CD1c-positive myeloid dendritic cell (primary cell): Measurements from ENCODE around the gene SYNE1.
"Not testable (repeated sequence)": the region's sequence is repeated elsewhere in the genome, so short reads cannot be mapped to it uniquely, and the experiment has no call there.

Experiments
- DNase-seq: peaks from one replicate; pipeline ENCODE4 v3.0.0-alpha.2; 2016; ENCODE audit errors: extremely low spot score

The SYNE1 gene

DNA sequence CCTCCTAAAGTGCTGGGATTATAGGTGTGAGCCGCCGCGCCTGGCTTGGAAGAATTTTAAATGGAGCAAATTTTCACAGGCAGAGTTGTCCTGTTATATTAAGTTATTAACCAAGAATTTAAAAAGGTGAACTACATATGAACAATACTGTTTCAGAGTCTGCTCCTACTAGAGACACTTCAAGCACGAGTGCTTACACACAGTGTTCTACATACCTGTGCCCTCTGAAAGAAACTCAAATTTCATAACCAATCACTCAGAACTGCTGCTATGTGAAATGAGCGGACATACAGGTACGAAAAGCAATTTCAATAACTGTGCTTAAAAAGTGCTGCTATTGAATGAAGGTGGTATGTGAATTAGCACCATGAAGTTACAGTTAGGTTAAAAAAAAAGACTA is 262.0 kb downstream of the SYNE1 start:
- no peak for DNase-seq

DNA sequence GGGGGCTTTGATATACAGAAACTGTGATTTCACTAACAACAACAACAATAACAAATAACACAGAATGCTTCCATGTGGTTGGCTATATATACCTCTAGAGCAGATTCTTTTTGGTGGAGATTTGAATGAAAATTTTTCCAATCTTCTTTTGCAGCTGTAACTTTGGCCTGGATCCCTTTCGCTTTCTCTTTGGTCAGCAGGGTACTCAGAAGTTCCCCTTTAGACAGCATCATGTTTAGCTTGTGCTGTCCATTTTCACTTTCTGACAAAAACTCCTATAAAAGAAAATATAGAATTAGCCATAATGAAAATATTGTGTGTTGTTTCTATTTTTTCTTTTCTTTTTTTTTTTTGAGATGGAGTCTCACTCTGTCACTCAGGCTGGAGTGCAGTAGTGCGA is 264.2 kb downstream of the SYNE1 start:
- no peak for DNase-seq

- no peak for DNase-seq
Observed at GRCh38 chr6:152371775-152372174, 265.4 kb downstream of the SYNE1 start.

- DNase-seq, result no peak
Observed at GRCh38 chr6:152368751-152369624, 268.2 kb downstream of the SYNE1 start.

GRCh38 chr6:152364866-152365265 is 272.3 kb downstream of the SYNE1 start:
- no peak for DNase-seq

DNA sequence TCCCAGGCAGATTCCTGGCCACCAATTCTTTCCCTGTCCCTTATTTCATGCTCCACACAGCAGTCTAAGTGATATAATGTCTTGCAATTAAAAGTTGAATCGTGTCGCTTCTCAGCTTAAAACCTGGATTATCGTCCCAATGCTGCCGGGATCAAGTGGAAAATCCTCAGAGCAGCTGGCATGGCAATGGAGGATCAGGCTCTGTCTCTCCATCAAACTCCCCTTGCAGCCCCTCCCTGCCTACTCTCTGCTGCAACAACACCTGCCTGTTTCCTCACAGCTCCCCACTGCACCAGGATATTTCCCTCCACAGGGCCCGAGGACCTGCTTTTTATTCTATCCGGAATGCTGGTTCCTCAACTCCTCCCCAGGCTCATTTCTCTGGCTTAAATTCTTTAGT is 277.1 kb downstream of the SYNE1 start:
- no peak for DNase-seq

GRCh38 chr6:152356662-152357061 is 280.5 kb downstream of the SYNE1 start:
- peak; percentile 13 for DNase-seq

DNA sequence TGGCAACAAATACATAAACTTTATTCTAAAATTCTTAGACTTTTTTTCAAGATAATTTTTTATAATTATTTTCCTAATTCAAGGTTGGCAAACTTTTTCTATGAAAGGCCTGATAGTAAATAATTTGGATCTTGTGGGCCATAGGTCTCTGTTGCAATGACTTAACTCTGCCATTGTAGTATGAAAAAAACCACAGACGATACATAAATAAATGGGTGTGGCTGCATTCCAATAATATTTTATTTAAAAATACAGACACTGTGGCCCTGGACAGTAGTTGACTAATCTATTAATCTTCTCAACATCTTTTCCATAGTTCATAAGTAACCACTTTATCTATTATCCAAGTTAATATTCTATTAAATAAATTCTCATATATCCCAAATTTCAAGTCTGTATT is 281.1 kb downstream of the SYNE1 start:
- DNase-seq, result no peak

DNA sequence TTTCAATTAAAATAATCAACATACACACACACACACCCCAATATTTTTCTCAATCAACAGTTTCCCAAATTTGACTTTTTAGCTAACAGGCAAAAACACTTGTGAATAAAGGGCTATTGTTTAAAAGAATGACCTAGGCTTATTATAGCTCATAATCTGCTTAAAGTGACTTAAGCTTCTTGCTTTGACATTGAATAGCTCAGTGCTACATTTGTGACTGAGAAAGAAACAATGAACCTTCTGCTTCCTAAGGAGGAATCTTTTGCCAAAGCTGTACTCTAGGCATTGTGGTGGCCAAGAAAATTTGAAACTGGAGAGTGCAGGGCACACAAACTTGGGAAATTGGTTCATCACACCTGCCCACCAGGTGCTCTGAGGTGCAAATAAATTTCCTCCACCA is 282.0 kb downstream of the SYNE1 start:
- DNase-seq, result no peak

DNA sequence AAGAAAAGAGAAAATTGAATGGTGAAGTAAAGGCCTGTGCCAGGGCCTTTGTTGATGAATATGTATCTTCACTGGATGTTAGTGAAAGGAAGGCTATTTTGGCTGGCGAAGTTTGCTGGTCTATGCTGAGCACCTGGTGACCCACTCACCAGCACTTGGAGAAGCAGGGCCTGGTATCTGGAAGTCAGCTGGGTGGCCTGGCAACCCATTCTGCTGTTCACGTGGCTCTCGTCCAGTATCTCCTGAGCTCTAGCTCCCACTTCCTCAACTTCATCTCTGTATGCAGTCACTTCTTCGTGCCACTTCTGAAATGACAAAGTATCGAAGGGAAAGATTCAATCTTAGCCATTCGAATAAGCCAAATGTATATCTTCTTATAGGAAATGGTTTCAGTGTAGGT is 283.7 kb downstream of the SYNE1 start:
- no peak for DNase-seq

DNA sequence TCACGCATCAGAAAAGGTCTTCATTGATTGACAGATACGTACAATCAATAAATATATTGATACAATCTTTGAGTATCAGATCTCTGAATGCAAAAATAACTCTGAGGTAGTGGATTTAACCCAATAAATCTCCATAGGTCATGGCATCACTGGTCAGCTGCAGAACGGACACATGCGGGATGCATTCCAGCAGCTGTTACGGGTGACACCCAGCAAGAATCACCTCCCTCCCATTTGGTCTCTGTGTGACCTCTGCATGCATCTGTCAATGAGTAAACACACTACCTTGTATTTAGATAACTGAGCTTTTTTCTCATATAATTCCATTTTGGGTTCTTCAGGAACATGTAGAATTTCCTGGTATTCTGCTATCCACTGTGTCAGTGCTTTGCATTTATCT is 285.4 kb downstream of the SYNE1 start:
- DNase-seq, result no peak

DNA sequence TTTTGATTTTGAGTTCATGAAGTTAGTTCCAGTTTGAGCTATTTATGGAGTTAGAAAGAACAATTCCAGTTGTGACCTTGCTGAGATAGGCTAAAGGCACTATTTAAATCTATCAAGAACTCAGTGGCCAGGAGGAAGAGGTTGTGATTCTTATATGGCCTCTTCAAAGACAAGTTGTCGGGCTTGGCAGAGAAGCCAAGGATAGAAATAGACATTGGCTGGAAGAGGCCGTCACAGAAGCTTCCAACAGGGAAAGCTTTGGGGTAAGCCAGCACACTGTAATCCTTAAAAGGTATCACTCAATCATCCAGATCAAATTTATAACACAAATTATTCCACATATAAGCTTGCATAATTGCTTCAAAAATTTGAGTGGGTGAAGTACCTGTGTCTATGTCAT is 286.1 kb downstream of the SYNE1 start:
- no peak for DNase-seq

- no peak for DNase-seq
Observed at GRCh38 chr6:152348116-152348515, 289.0 kb downstream of the SYNE1 start.

GRCh38 chr6:152343735-152344360 is 293.3 kb downstream of the SYNE1 start:
- DNase-seq, result no peak

GRCh38 chr6:152341596-152341995 is 295.6 kb downstream of the SYNE1 start:
- DNase-seq, result no peak

DNA sequence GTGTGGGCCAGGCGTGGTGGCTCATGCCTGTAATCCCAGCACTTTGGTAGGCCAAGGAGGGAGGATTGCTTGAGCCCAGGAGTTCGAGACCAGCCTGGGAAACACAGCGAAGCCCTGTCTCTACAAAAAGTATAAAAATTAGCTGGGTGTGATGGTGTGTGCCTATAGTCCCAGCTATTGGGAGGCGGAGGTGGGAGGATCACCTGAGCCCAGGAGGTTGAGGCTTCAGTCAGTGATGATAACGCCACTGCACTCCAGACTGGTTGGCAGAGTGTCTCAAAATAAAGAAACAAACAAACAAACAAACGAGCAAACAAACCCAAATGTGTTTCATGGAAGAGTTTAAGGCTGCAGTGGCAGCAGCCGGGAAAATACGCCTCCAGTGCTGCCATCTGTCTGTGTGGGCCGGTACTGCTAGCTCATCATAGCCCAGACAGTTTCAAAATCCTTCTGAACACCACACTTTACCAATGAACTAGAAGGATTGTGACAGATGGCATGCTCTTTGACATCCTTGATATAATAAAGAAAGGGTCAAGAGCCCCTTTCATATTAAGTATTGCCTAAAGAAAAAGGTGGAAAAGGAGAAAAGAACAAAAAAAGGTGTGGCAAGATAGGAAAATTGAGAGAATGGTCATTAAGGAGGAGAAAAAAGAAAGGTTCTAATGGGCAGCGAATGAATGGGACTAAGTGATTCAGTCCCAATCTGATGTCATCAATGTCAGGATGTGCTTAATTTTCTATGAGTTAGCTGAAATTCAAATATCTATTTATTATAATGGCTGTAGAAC is 298.6 kb downstream of the SYNE1 start:
- peak; percentile 60 for DNase-seq

DNA sequence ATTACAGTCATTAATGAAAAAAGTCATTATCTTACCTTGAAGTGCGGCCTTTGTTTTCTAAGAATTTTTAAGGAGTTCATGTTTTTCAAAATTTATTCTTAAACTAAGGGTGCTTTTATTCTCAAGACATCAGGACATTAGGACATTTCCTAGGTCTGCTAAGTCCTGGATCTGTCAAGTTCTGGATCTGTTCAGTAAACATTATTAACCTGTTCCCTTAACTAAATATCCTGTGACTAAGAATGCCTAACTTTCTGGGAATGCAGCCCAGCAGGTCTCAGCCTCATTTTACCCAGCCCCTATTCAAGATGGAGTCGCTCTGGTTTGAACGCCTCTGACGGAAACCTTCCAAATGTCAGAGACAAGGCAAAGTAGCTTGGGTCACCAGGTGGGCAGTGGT is 302.6 kb downstream of the SYNE1 start:
- no peak for DNase-seq

GRCh38 chr6:152330961-152331360 is 306.2 kb downstream of the SYNE1 start:
- DNase-seq, result no peak

DNA sequence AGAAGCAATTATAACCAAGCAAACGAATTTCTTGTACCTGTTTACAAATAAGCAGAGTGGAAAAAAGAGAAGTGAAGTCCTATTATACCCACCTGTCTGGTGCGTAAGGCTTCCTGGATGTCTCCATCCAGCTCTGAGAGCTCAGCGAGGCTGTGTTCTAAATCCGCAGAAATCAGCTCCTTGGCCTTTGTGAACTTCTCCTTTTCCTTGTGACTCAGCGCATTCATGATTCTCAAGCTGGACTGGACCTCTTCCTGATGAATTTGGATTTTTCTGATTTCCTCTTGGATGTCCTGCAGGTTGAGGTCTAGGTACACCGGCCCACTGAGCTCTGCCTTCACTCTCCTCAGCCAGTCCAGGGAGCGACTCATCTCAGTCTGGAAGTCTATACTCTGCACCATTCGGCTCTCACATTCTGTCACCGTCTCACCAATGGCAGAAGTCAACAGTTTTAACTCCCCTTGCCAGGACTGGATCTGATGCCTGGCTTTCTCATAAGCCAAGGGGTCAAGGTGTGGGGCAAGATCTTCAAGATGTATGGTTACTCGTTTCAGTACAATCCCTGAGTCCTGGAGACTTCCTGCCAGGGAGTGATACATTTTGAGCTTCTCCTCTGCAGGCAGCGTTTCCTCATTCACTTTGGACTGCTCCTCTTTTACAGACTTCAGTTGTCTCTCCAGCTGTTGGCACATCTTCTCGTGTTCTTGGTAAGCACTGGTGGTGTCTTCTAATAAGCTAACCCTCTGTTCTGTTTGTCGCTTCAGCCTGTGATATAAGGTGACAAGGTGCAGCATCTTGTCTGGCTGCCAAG is 307.3 kb downstream of the SYNE1 start:
- DNase-seq, result peak; percentile 44

DNA sequence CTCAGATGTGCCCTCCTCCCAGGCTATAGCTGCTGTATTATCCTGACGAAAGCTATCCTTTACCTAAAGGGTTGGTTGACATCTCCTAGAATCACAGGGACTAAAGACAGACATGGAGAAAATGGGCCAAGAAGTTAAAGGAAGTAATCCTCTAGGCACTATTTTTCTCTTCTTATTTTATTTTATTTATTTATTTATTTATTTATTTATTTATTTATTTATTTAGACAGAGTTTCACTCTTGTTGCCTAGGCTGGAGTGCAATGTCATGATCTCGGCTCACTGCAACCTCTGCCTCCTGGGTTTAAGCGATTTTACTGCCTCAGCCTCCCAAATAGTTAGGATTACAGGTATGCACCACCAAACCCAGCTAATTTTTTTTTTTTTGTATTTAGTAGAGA is 309.0 kb downstream of the SYNE1 start:
- DNase-seq, result not testable (repeated sequence)

GRCh38 chr6:152323376-152323775 is 313.8 kb downstream of the SYNE1 start:
- DNase-seq, result no peak

DNA sequence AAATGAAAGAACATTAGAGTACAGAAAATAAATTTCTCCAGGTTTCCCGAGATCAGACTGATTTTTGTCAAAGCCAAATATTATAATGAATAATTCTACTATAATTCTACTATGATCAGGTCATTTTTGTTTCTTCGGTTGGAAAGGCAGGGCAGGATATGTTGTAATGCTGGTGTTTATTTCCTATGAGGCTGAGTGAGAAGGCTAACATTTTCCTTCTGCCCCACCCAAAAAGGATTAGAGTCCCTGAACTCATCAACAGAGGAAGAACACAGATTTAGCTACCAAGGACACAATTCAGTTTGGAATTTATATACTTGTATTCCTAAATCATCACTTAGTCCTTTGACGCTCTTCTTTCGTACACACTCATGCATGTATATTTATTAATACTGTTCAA is 318.9 kb downstream of the SYNE1 start:
- no peak for DNase-seq
